Uterus (tissue), 4 donors: Measurements from ENCODE around the gene UBXN1. TPM values are rescaled to one million over a fixed set of nuclear protein-coding genes. Genes with fewer than 3 reads are reported as not detected.

Source experiments
- DNase-seq, 2 donors: peaks; one replicate each; pipeline ENCODE4 v3.0.0-alpha.2; 2019 to 2020
- H3K27ac ChIP-seq, 2 donors: fragments of 200-600 bp; sonication (generic); 1 replicate in 1 of 2; 2 replicates in 1 of 2; pipeline ENCODE4 v1.5.1; 2016 to 2018
- H3K27me3 ChIP-seq, 2 donors: fragments of 200-600 bp; sonication (generic); one replicate each; pipeline ENCODE4 v1.5.1; 2018 to 2019; ENCODE audit warnings: control low read depth in 1 of 2
- H3K36me3 ChIP-seq, 2 donors: fragments of 200-600 bp; sonication (generic); one replicate each; pipeline ENCODE4 v1.5.1; 2019; ENCODE audit warnings: control low read depth in 1 of 2
- H3K4me1 ChIP-seq, 2 donors: fragments of 200-600 bp; sonication (generic); one replicate each; pipeline ENCODE4 v1.5.1; 2018 to 2019; ENCODE audit warnings: control low read depth in 1 of 2
- H3K4me3 ChIP-seq, 2 donors: fragments of 200-600 bp; sonication (generic); 1 replicate in 1 of 2; 2 replicates in 1 of 2; pipeline ENCODE4 v1.5.1; 2018 to 2019; ENCODE audit warnings: mild to moderate bottlenecking in 1 of 2
- H3K9me3 ChIP-seq, 2 donors: fragments of 200-600 bp; sonication (generic); one replicate each; pipeline ENCODE4 v1.5.1; 2019; ENCODE audit warnings: control low read depth in 1 of 2
- CTCF ChIP-seq, 4 experiments: fragments of 200-600 bp in 2 of 4; fragments of 450-650 bp in 2 of 4; sonication (generic) in 2 of 4; IDR thresholded peaks; one replicate each; pipeline ENCODE4 v1.5.1; 2016 to 2019; ENCODE audit warnings: antibody characterized with exemption in 4 of 4, mild to moderate bottlenecking in 2 of 4, moderate library complexity in 1 of 4
- POLR2A ChIP-seq, 2 donors: fragments of 450-650 bp; IDR thresholded peaks; one replicate each; pipeline ENCODE4 v1.6.1; 2016; ENCODE audit warnings: antibody characterized with exemption in 2 of 2, mild to moderate bottlenecking in 1 of 2, moderate library complexity in 1 of 2
- intact Hi-C: fragments of 100-400 bp; cut with DNase I; formaldehyde crosslinking; loops from one replicate; pipeline ENCODE4 v1.15.1; 2023; ENCODE audit warnings: low total_unique reads
- total RNA-seq, 4 donors: library from RNA; depleted of rRNA in 3 of 4; stranded (reverse); fragments of >200 nt in 3 of 4; gene quantifications; one replicate each; pipeline versions ENCODE4 v1.1.0 to v1.2.4, GENCODE V29; 2014 to 2023
- donor health status: DM: yes; HTN: yes; CAD: no.

Gene UBXN1
- total RNA-seq, 4 donors from 2014 or later, result 55.4 to 276 (median 102) TPM

- TF ChIP-seq POLR2A (IDR thresholded peaks at IDR 0.05) (no peak), CTCF (IDR thresholded peaks at IDR 0.05) (no peak)
- intact Hi-C loops, result no loop called here
- H3K4me1 ChIP-seq, result peaks cover 12 to 13% of the 10 kb centered on the region in 2 donors
Measured at GRCh38 chr11:62726915-62727164, 48.0 kb upstream of the UBXN1 start.

DNA sequence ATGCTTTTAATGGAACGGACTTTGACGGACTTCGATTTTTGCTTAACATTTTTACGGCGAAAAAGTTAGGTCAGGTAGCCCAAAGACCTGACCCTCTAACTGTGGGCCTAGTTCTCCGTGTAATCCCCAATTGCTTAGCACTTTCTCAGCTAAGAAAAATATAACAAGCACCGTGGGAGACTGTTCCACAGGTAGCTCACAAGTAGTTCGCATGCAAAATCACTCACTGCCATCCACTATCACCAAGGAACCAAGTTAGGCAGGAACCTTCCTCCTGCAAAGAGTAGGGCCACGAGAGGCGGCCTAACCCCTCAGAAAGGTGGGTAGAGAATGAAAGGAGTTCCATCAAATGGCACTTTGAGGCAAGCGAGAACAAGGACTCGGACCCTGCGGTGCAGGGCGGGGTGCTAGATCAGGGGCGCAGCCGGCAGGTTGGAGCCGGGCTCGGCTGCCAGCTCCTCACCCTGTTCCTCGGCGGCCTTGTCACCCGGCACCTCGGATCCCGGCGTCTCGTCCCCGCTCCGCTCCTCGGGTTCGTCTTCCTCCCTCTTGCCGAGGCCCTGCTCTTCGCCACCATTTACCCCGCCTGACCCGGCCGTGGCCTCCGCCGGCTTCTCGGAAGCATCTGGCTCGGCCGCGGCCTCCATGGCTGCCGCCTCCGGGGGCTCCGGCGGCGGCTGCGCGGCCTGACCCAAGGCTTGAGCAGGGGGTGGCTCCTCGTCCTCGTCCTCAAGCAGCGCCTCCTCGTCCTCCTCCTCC, 47.5 kb upstream of the UBXN1 start:
- TF ChIP-seq CTCF (IDR thresholded peaks at IDR 0.05) (no peak), POLR2A (IDR thresholded peaks at IDR 0.05) (no peak)
- intact Hi-C loops, result no loop called here
- Histone ChIP-seq H3K4me1 (peaks cover 12 to 13% of the 10 kb centered on the region in 2 donors), H3K27ac (peak overlapping the region; percentile 87 to 92), H3K27me3 (no peaks in the 10 kb centered on the region), H3K36me3 (no peaks in the 10 kb centered on the region), H3K4me3 (peak overlapping the region; percentile 51 to 74), H3K9me3 (no peaks in the 10 kb centered on the region)
- peak in 1 of 2 donors; percentile 40 for DNase-seq

More at GRCh38 chr11:62726915-62727164, 48.0 kb upstream of the UBXN1 start:
- Histone ChIP-seq H3K36me3 (no peaks in the 10 kb centered on the region), H3K9me3 (no peaks in the 10 kb centered on the region), H3K27ac (peak overlapping the region; percentile 87 to 92), H3K27me3 (no peaks in the 10 kb centered on the region), H3K4me3 (peak overlapping the region; percentile 51 to 74)
- DNase-seq, result no peak

DNA sequence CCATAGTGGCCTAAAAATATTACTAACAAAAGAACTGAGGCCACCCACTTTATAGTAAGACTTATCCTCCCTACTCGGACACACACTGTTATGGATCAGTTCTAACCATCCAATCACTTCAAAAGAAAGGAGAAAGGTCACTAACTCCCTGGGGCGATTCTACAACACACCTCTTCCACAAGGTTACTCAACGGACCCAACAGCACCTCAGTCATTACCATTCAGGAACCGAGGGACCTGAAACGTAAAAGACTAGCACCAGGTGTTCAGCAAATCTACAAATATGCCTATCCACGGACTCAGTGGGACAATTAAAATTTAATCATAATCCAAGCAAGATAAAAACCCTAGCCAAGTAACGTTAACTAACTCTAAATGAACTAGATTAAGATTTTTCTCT, 46.8 kb upstream of the UBXN1 start:
- intact Hi-C loops, result no loop called here
- TF ChIP-seq CTCF (IDR thresholded peaks at IDR 0.05), result no peak
- no peak for TF ChIP-seq POLR2A (IDR thresholded peaks at IDR 0.05)
- no peak for DNase-seq
- H3K27me3 ChIP-seq, result no peaks in the 10 kb centered on the region
- H3K36me3 ChIP-seq, result no peaks in the 10 kb centered on the region
- peaks cover 12% of the 10 kb centered on the region in 2 donors for H3K4me1 ChIP-seq
- no peaks in the 10 kb centered on the region for H3K9me3 ChIP-seq
- peak overlapping the region; percentile 87 to 92 for H3K27ac ChIP-seq
- peak overlapping the region; percentile 51 to 74 for H3K4me3 ChIP-seq

GRCh38 chr11:62724171-62724570, 45.3 kb upstream of the UBXN1 start:
- Histone ChIP-seq H3K36me3 (no peaks in the 10 kb centered on the region), H3K4me3 (peak overlapping the region; percentile 51 to 74), H3K27me3 (no peaks in the 10 kb centered on the region), H3K9me3 (no peaks in the 10 kb centered on the region), H3K4me1 (peaks cover 0 to 12% of the 10 kb centered on the region in 2 donors), H3K27ac (peak overlapping the region in 1 of 2 donors; percentile 87)
- no peak for TF ChIP-seq POLR2A (IDR thresholded peaks at IDR 0.05)
- TF ChIP-seq CTCF (IDR thresholded peaks at IDR 0.05), result no peak
- DNase-seq, result no peak
- intact Hi-C loops, result no loop called here

DNA sequence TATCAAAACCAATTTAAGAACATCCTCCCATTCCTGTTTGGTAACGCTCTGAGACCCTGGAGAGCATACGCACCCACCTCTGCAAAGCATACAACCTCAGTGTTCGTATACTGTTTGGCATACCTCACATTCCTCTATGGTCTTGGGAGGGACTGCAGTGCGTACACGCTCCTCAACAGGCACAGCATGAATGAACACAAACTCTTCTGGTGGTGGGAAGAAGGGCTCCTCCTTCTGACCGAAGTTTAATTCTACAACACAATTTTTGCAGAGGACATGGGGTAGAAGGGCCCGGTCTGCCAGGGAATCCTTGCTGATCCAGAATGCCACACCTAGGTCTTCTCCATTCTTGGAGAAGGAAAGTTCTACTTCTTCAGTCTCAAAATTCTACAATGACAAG, 43.1 kb upstream of the UBXN1 start:
- Histone ChIP-seq H3K36me3 (no peaks in the 10 kb centered on the region), H3K9me3 (no peaks in the 10 kb centered on the region), H3K27ac (no peak overlapping the region), H3K4me1 (peaks cover 0 to 12% of the 10 kb centered on the region in 2 donors), H3K4me3 (no peak overlapping the region), H3K27me3 (no peaks in the 10 kb centered on the region)
- intact Hi-C loops, result no loop called here
- DNase-seq, result no peak
- no peak for TF ChIP-seq CTCF (IDR thresholded peaks at IDR 0.05)
- TF ChIP-seq POLR2A (IDR thresholded peaks at IDR 0.05), result no peak
